Fibroblast of villous mesenchyme (primary cell): ENCODE measurements around the gene PSENEN. TPM values are rescaled to one million over a fixed set of nuclear protein-coding genes. Genes with fewer than 3 reads are reported as not detected.

ENCODE experiments used
- DNase-seq: peaks from one replicate; pipeline ENCODE4 v3.0.0-alpha.2; 2010; ENCODE audit warnings: low read depth
- H3K4me3 ChIP-seq: 2 replicates; pipeline ENCODE4 v1.5.1; 2011; ENCODE audit warnings: low read depth, mild to moderate bottlenecking, low read length
- total RNA-seq: library from RNA; depleted of rRNA; stranded (reverse); fragments of >200 nt; gene quantifications from 2 replicates; pipeline ENCODE4 v1.2.3, GENCODE V29; 2012
- TF ChIP-seq, protein P1 (sequence below): IDR thresholded peaks from 2 replicates; pipeline ENCODE4 v1.5.1; 2012; ENCODE audit warnings: low read depth, mild to moderate bottlenecking, low read length; ENCODE audit not compliant: insufficient read depth

Gene PSENEN
- total RNA-seq, 1 donor, result 14.7 TPM

- DNase-seq, result no peak
- no peak overlapping the region for H3K4me3 ChIP-seq
- TF ChIP-seq, protein P1, sequence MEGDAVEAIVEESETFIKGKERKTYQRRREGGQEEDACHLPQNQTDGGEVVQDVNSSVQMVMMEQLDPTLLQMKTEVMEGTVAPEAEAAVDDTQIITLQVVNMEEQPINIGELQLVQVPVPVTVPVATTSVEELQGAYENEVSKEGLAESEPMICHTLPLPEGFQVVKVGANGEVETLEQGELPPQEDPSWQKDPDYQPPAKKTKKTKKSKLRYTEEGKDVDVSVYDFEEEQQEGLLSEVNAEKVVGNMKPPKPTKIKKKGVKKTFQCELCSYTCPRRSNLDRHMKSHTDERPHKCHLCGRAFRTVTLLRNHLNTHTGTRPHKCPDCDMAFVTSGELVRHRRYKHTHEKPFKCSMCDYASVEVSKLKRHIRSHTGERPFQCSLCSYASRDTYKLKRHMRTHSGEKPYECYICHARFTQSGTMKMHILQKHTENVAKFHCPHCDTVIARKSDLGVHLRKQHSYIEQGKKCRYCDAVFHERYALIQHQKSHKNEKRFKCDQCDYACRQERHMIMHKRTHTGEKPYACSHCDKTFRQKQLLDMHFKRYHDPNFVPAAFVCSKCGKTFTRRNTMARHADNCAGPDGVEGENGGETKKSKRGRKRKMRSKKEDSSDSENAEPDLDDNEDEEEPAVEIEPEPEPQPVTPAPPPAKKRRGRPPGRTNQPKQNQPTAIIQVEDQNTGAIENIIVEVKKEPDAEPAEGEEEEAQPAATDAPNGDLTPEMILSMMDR, result no peak
These were observed 10.6 kb upstream of the PSENEN start for GRCh38 chr19:35734889-35735288.

DNA sequence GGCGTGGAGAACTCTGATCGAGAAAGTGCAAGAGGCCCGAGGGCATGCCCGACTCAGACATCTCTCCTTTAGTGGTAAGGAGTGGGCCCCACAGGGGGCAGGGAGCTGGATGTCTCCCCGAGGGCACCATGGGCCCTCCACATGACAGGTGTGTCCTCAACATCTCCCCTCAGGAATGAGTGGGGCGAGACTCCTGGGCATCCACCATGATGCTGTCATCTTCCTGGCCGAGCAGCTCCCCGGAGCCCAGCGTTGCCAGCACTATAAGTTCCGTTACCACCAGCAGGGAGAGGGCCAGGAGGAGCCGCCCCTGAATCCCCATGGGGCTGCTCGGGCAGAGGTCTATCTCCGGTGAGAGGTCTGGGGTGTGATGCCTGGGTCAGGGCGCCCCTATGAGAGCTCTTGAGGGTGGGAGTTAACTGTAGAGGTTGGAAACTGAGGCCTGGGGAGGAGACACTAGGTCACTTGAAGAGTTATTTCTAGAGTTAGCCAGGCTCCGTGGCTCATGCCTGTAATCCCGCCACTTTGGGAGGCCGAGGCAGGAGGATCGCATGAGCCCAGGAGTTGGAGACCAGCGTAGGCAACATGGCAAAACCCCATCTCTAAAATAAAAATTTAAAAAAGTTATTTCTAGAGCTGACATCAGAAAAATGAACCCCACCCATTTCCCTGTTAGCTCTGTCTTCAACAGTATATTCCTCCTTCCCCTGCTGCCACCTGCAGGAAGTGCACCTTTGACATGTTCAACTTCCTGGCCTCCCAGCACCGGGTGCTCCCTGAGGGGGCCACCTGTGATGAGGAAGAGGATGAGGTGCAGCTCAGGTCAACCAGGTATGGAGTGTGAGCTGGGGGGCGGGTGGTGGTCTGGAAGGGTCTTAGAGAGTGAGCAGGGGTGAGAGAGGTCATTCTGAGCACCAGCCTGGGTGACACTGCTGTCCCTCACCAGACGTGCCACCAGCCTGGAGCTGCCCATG, 8.3 kb upstream of the PSENEN start:
- TF ChIP-seq, protein P1, result no peak
- H3K4me3 ChIP-seq, result no peak overlapping the region
- DNase-seq, result no peak

DNA sequence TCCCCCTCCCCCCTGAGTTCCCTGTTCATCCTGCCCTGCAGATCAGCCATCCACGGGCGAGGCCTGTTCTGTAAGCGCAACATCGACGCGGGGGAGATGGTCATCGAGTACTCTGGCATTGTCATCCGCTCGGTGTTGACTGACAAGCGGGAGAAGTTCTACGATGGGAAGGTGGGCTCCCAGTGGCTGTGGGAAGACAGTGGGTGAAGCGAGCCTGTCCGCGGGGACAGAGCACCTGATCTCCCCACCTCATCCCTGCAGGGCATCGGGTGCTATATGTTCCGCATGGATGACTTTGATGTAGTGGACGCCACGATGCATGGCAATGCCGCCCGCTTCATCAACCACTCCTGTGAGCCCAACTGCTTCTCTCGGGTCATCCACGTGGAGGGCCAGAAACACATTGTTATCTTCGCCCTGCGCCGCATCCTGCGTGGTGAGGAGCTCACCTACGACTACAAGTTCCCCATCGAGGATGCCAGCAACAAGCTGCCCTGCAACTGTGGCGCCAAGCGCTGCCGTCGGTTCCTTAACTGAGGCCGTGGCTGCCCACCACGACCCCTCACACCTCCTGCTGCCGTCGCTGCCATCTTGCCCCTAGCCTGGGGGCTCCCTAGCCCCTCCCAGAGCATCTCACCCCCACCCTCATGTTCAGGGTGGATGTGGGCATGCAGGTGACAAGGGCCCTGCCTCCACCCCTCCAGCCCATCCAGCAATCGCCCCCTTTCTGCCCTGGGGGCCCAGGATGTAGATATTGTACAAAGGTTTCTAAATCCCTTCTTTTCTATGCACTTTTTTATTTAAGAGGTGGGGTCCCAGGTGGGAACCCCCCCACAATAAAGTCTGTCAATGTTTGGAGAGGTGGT, 7.2 kb upstream of the PSENEN start:
- no peak for DNase-seq
- TF ChIP-seq, protein P1, result no peak
- H3K4me3 ChIP-seq, result no peak overlapping the region

GRCh38 chr19:35738887-35739229, 6.6 kb upstream of the PSENEN start:
- no peak overlapping the region for H3K4me3 ChIP-seq
- DNase-seq, result no peak
- TF ChIP-seq, protein P1, result no peak

DNA sequence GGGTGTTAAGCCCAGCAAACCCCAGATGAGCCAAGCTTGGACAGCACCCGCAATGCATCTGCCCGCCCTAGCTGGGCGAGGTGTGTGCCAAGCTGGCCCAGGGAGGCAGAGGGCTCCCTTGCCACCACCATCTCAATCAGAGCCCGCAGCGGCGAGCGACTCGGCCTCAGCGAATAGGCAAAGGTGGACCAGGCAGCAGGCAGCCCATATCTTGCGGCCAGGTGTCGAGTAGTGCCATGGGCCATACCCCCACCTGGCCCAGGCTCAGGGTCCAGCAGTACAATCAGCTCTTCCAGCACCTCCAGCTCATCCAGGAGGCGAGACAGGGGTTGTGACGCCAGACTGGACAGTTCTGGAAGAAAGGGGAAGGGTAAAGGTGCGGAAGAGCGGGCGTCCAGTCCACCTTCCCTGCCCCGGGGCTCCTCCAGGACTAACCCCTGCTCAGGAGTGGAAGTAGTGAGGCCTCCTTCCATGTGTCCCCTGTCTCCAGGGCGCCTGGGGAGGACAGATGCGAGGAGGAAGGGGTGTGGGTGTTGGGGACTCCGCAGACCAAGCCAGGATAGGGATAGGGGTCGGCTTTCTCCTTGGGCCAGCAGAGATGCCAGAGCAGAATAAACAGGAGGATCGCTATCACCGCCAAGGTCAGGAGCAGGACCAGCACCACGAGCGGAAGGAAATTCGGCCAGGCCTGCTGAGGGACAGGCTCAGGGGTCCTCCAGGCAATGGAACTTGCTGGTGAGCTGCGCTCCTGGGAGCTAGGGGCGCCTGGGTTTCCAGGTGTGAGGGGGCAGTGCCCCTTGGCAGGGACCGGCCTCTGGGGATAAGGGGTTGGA, 6.0 kb upstream of the PSENEN start:
- DNase-seq, result no peak
- H3K4me3 ChIP-seq, result peak overlapping the region; percentile 62
- TF ChIP-seq, protein P1, result no peak

GRCh38 chr19:35740108-35740422, 5.4 kb upstream of the PSENEN start:
- H3K4me3 ChIP-seq, result peak overlapping the region; percentile 62
- DNase-seq, result no peak
- TF ChIP-seq, protein P1, result no peak
